Hematopoietic multipotent progenitor cell treated with erythropoietin and hydrocortisone succinate and interleukin-3 and kit ligand, for 4 days (in vitro differentiated cells): ENCODE measurements around the gene PERCC1.
"Not testable (repeated sequence)": the region's sequence is repeated elsewhere in the genome, so short reads cannot be mapped to it uniquely, and the experiment has no call there.

Source experiments
- DNase-seq: peaks from one replicate; pipeline ENCODE4 v3.0.0-alpha.2; 2015

PERCC1 gene

DNA sequence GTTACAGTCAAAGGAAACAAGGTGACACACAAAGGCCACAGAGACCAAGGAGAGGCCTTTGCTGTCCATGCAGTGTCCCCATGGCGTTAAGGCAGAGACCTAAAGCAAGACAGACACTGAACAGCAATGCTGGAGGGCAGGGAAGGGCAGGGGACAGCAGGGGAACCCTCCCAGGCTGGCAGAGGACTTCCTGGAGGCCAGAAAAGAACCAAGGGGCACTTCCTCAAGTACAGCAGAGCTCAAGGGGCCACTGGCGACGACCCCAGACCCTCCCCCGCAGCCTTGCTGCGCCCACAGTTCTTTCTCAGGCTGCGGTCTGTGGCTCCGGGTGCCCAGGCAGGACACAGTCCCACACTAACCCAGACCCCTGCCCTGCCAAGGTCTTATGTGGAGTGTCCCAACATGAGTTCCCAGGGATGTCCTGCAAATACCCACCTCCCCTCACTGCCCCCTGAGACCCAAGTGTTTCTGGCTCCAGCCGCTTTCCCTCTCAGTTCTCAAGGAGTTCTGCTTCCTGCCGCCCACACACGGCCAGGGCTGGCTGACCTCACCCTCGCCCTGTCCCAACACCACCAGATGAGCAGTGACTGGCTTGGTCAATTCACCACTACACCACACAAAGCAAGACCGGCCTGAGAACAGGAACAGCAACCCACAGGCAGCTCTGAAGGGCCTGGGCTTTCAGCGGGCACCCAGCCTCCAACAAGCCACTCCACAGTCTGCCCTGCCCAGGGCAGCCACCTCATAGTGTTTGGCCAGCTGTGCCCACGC, 39.8 kb downstream of the PERCC1 start:
- peak; percentile 52 for DNase-seq

DNA sequence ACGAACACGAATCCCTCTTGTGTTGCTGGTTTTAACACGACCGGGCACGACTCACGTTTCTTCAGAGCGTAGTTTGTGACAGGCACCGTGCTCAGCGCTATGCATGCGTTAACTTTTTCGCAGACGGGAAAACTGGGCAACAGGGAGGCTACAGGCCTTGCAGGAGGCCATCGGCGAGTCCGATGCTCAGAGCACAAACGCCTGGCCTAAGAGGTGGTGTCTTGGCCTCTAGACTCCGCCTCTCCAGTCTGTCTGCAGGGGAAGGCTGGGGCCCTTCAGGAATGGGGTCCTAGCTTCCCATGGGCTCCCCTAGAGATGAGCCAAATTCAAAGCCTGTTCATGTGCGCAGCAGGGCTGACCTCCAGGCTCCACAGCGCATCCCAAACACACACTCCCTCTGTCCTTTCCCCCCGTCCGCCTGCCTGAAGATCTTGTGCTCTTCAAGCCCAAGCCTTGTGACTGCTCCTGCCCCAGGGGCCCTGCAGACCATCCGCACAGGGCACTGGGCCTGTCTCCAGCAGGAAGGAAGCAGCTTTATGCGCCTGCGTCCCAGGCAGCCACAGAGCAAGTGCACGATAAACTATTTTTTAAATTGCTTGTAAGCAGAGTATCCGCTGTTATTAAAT, 40.8 kb downstream of the PERCC1 start:
- peak; percentile 69 for DNase-seq

DNA sequence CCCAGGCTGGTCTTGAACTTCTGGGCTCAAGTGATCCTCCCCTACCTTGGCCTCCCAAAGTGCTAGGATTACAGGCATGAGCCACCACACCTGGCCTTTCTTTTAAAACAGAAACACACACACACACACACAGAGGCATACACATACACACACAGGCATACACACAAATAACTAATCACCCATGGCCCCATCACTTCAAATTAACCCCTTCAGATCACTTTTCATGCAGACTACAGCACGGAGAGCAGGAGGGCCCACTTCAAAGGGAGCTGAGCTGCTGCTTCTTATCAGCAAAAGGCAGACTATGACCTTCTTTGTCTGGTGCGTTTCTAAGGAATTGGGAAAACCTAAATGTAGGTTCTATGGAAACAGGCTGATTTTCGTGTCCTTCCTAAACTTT, 42.1 kb downstream of the PERCC1 start:
- peak; percentile 77 for DNase-seq

- peak; percentile 27 for DNase-seq
Measured at GRCh38 chr16:1474082-1474795, 43.4 kb downstream of the PERCC1 start.

DNA sequence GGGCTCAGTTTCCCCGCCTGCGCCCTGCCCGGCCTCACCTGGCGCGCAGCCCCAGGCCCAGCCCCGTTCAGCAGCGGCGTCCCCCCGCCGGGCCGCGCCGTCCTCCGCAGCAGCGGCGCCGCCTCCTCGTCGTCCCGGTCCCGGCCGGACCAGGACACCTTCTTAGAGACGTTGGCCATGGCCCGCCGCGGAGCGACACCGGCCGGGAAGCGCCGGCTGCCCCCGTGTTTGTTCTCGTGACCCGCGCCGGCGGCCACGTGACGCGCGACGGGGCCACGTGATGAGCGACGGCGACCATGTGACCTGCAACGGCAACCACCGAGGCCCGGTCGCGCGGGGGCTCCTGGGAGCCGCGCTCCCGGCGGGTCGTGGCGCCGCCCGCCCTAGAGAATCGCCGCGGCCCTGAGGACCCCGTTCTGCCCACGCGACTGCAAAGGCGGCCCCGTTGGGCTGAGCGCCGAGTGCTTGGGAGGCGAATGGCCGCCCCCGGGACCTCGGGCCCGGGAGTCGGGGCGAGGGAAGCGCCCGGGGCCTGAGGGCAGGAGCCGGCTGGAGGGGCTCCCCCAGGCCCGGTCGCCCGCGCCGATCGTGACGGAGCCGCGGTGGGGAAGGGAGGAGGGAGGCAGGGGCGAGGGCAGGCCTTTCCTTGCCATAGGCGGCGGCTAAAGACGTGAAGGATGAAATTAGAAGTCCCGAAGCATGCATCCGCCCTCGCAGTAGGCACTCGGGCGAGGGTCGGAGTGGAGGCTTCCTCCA, 44.1 kb downstream of the PERCC1 start, which contains the start of gene CLCN7:
Gene CLCN7 (minus strand): TSS at position 233 of the 756 bp plus-strand sequence. CDS start 54 bp downstream, at position 179.
- peak; percentile 93 for DNase-seq

DNA sequence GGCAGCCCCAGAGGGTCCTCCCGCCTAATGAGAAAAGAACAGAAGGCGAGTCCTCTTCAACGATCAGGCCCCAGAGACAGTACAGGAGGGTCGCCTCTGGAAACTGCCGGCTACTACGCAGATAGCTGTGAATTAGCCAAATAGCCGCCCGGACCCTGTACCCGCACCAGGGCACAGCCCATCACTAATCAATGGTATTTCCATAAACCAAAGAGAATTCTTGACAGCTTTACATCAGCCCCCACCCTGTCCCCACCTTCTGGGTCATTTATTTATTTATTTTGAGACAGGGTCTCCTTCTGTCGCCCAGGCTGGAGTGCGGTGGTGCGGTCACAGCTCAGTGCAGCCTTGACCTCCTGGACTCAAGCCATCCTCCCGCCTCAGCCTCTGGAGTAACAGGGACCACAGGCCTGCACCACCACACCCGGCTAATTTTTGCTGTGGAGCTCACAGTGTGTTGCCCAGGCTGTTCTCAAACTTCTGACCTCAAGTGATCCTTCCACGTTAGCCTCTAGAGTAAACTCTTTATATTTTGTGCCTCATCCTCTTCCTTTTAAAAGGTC, 44.8 kb downstream of the PERCC1 start:
- DNase-seq: no peak

DNA sequence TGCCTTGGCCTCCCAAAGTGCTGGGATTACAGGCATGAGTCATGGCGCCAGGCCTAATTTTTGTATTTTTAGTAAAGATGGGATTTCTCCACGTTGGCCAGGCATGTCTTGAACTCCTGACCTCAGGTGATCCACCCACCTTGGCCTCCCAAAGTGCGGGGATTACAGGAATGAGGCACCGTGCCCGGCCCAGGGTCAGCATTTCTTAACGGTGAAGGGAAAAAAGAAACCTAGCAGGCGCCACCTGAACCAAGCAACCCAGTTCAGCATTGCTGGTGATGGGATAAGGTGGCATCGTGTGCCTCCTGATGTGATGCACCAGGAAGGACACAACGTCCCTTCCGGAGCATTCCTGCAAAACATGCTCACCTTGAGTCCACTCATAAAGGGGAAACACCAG, 46.2 kb downstream of the PERCC1 start:
- no peak for DNase-seq

- DNase-seq: not testable (repeated sequence)
Measured at GRCh38 chr16:1478937-1479336, 48.1 kb downstream of the PERCC1 start.

DNA sequence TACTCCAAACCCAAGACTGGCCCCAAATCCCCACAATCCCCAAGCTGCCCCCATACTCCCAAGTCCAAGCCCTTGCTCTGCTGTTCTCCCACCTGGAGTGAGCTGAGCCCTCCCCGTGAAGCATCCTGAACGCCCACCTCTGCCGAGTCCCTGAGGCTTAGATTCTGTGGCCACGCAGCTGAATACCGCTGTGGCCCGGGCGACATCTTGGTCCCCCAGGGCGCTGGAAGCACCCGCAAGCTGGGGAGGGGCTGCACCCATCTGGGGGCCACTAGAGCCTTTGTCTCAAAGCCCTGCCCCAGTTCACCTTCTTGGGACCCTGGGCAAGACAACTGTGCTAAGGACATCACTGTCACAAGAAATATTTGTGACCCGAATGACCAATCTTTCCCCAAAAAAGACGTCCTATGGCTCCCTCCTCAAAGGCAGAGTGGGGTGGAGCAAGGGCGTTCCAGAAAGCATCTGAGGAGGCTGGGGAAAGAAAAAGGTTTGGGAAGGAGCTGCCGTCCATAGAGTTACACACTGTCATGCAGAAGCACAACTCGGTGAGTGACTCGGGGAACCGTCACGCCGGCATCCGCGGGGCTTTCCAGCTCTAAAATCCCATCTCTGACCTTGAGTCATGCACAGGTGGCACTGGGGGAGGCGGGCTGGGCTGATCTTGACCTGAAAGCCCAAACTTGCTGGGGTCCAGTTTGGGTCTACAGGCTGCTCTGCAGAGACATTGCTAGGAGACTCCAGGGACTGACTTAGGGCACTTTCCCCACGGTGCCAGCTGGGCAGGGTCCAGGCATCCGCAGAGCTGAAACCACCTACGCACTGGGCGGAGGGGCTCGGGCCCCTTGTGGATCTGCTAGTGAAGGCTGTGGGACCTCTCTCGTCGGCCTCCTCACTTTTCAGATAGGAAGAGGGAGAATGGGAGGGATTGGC, 51.3 kb downstream of the PERCC1 start:
- DNase-seq: no peak
